ENCODE data around the gene CAP2.

- TF ChIP-seq CTCF (IDR thresholded peaks at IDR 0.05 in 8 of 11, conservative IDR thresholded peaks at IDR 0.05 in 3 of 11) (no peak), POLR2A (IDR thresholded peaks at IDR 0.05) (no peak)
Measured at GRCh38 chr6:17361013-17361412, 32.4 kb upstream of the CAP2 start.
